ENCODE results near the gene ARHGAP19.

- no peak for TF ChIP-seq CTCF (IDR thresholded peaks at IDR 0.05)
- TF ChIP-seq POLR2A (IDR thresholded peaks at IDR 0.05), result no peak
- TF ChIP-seq EP300 (IDR thresholded peaks at IDR 0.05; ENCODE audit: low read depth), result no peak
- TF ChIP-seq POLR2AphosphoS5 (IDR thresholded peaks at IDR 0.05), result no peak
These were observed 20.5 kb upstream of the ARHGAP19 start for GRCh38 chr10:97312897-97313296.

Data from transverse colon (tissue), 4 donors.